HepG2 (cell line): ENCODE data around the gene KDM7A. TPM values are rescaled to one million over a fixed set of nuclear protein-coding genes. Genes with fewer than 3 reads are reported as not detected.

Experiments used
- ASH2L ChIP-seq: fragments of 300-600, 200-600 bp; sonication (generic); IDR thresholded peaks from 2 replicates; pipeline ENCODE4 v1.7.0; 2017; ENCODE audit warnings: low read depth, mild to moderate bottlenecking, moderate library complexity, mixed read lengths, low read length; ENCODE audit not compliant: insufficient read length
- BCL3 ChIP-seq: sonication (generic); formaldehyde crosslinking; IDR thresholded peaks from 2 replicates; pipeline ENCODE4 v1.5.1; 2020; ENCODE audit warnings: mild to moderate bottlenecking, missing genetic modification reagents, moderate library complexity
- ELF4 ChIP-seq: sonication (generic); formaldehyde crosslinking; IDR thresholded peaks from 2 replicates; pipeline ENCODE4 v1.5.0; 2020; ENCODE audit warnings: missing genetic modification reagents, mild to moderate bottlenecking, moderate library complexity, borderline replicate concordance
- GATAD2A ChIP-seq: IDR thresholded peaks from 2 replicates; pipeline ENCODE4 v1.6.1; 2016
- IRF1 ChIP-seq: sonication (generic); formaldehyde crosslinking; IDR thresholded peaks from 2 replicates; pipeline ENCODE4 v1.4.0; 2020; ENCODE audit warnings: low read depth, mild to moderate bottlenecking, missing genetic modification reagents
- KDM1A ChIP-seq: IDR thresholded peaks from 2 replicates; pipeline ENCODE4 v1.6.1; 2016; ENCODE audit warnings: missing compliant biosample characterization
- KMT2A ChIP-seq: sonication (generic); formaldehyde crosslinking; IDR thresholded peaks from 2 replicates; pipeline ENCODE4 v1.4.0; 2020; ENCODE audit warnings: missing genetic modification reagents
- MAFK ChIP-seq, 2 experiments: IDR thresholded peaks in 1 of 2; conservative IDR thresholded peaks in 1 of 2; 2 replicates each; pipeline ENCODE4 v1.6.1; 2011; ENCODE audit warnings: improper control_type of control experiment in 2 of 2, low read length in 2 of 2
- MEF2D ChIP-seq: sonication (generic); formaldehyde crosslinking; IDR thresholded peaks from 2 replicates; pipeline ENCODE4 v1.5.1; 2020; ENCODE audit warnings: mild to moderate bottlenecking, missing genetic modification reagents
- PITX1 ChIP-seq: sonication (generic); formaldehyde crosslinking; IDR thresholded peaks from 2 replicates; pipeline ENCODE4 v1.5.1; 2020; ENCODE audit warnings: mild to moderate bottlenecking, missing genetic modification reagents
- RAD51 ChIP-seq: fragments of 450-650 bp; IDR thresholded peaks from 2 replicates; pipeline ENCODE4 v1.6.1; 2016; ENCODE audit warnings: borderline replicate concordance
- RBM22 ChIP-seq: fragments of 200-400 bp; formaldehyde crosslinking; optimal IDR thresholded peaks from 2 replicates; pipeline ENCODE3; 2017; ENCODE audit warnings: mild to moderate bottlenecking, low read length, moderate library complexity
- TAF1 ChIP-seq: sonication (generic); formaldehyde crosslinking; IDR thresholded peaks from 2 replicates; pipeline ENCODE4 v1.4.0; 2020; ENCODE audit warnings: missing genetic modification reagents
- TCF7L2 ChIP-seq: IDR thresholded peaks from 2 replicates; pipeline ENCODE4 v1.6.1; 2011; ENCODE audit warnings: mild to moderate bottlenecking, low read depth, low read length, moderate library complexity
- ZHX1 ChIP-seq: sonication (generic); formaldehyde crosslinking; IDR thresholded peaks from 2 replicates; pipeline ENCODE4 v1.8.1; 2022; ENCODE audit warnings: low read depth, mild to moderate bottlenecking, missing genetic modification reagents
- ZNF160 ChIP-seq: sonication (generic); formaldehyde crosslinking; IDR thresholded peaks from 2 replicates; pipeline ENCODE4 v1.8.0; 2022; ENCODE audit warnings: mild to moderate bottlenecking, inconsistent platforms, missing genetic modification reagents
- ZNF18 ChIP-seq: sonication (generic); formaldehyde crosslinking; IDR thresholded peaks from 2 replicates; pipeline ENCODE4 v1.8.0; 2022; ENCODE audit warnings: mild to moderate bottlenecking, missing genetic modification reagents; ENCODE audit not compliant: insufficient replicate concordance
- ZNF333 ChIP-seq: sonication (generic); formaldehyde crosslinking; IDR thresholded peaks from 2 replicates; pipeline ENCODE4 v1.4.0; 2020; ENCODE audit warnings: mild to moderate bottlenecking, missing genetic modification reagents, borderline replicate concordance
- ZNF577 ChIP-seq: sonication (generic); formaldehyde crosslinking; IDR thresholded peaks from 2 replicates; pipeline ENCODE4 v1.4.0; 2020; ENCODE audit warnings: mild to moderate bottlenecking, low read depth, missing genetic modification reagents, borderline replicate concordance
- ZNF747 ChIP-seq: sonication (generic); formaldehyde crosslinking; IDR thresholded peaks from 2 replicates; pipeline ENCODE4 v1.8.1; 2023; ENCODE audit warnings: missing genetic modification reagents, mild to moderate bottlenecking, borderline replicate concordance
- ZNF788 ChIP-seq: sonication (generic); formaldehyde crosslinking; IDR thresholded peaks from 2 replicates; pipeline ENCODE4 v1.5.0; 2020; ENCODE audit warnings: mild to moderate bottlenecking, missing genetic modification reagents, borderline replicate concordance
- polyA plus RNA-seq, 8 experiments: library from polyadenylated mRNA; depleted of rRNA in 3 of 8; stranded (reverse) in 7 of 8; unstranded in 1 of 8; fragments of >200 nt; fragmentation: Illumina TruSeq in 4 of 8; extraction: Trizol in 4 of 8; gene quantifications; 2 replicates each; pipeline versions ENCODE4 v1.2.1 to v1.2.3, GENCODE V29; 2011 to 2016; ENCODE audit warnings: low read depth in 4 of 8, missing spikeins in 1 of 8, mixed read lengths in 1 of 8; ENCODE audit not compliant: insufficient read depth in 1 of 8
- total RNA-seq, 5 experiments: library from RNA; depleted of rRNA; stranded (reverse); fragments of >200 nt; fragmentation: Illumina TruSeq; extraction: Trizol; gene quantifications; 2 replicates each; pipeline ENCODE4 v1.2.3, GENCODE V29; 2016; ENCODE audit warnings: low read depth in 1 of 5

The KDM7A gene
- total and polyA plus RNA-seq, 2 of the 13 experiments (the other 11 are each of a cell fraction or from before 2014, with no cell fraction given), result 10.8 to 16.8 TPM

GRCh38 chr7:140062528-140063299 is 114.1 kb downstream of the KDM7A start, which contains the start of gene PARP12 (continued):
- TF ChIP-seq RBM22, result no peak
- no peak; the same call in 1 of the 2 replicates for TF ChIP-seq BCL3
- peak; percentile 92 for TF ChIP-seq ASH2L
- no peak for TF ChIP-seq ELF4
- 0 out of 2 replicates have a peak, but pooled peaks have one; percentile 18 for TF ChIP-seq ZNF160 (CRISPR knock-in tag)
- TF ChIP-seq IRF1 (CRISPR knock-in tag), result peak; percentile 100
- TF ChIP-seq ZNF788 (CRISPR knock-in tag), result no peak; the same call in 1 of the 2 replicates
- peak; percentile 80 for TF ChIP-seq ZHX1 (CRISPR knock-in tag)
- TF ChIP-seq ZNF333 (CRISPR knock-in tag), result no peak
- TF ChIP-seq ZNF577 (CRISPR knock-in tag), result no peak
- no peak for TF ChIP-seq MEF2D
- no peak for TF ChIP-seq ZNF18 (CRISPR knock-in tag)
- TF ChIP-seq KMT2A, result peak; percentile 99
- no peak for TF ChIP-seq MAFK (conservative IDR thresholded peaks at IDR 0.05 in 1 of 2, IDR thresholded peaks at IDR 0.05 in 1 of 2; ENCODE audit: low read length in 2 of 2)
- TF ChIP-seq TCF7L2, result no peak
- no peak for TF ChIP-seq ZNF747 (CRISPR knock-in tag)
- TF ChIP-seq KDM1A, result no peak
- TF ChIP-seq TAF1 (CRISPR knock-in tag), result peak; percentile 44; the same call in 1 of the 2 replicates
- TF ChIP-seq GATAD2A (CRISPR knock-in tag), result peak; percentile 15; the same call in 1 of the 2 replicates
- no peak for TF ChIP-seq PITX1 (CRISPR knock-in tag)
- TF ChIP-seq RAD51, result no peak
